ENCODE results near the gene TMEM107. TPM values are rescaled to one million over a fixed set of nuclear protein-coding genes. Genes with fewer than 3 reads are reported as not detected.

Gene TMEM107
- total RNA-seq (71.6 TPM), polyA plus RNA-seq (21.3 TPM)
- long read RNA-seq, donor 1, partial matches to known transcripts, result 0 of 2 reads
- long read RNA-seq, donor 1, other reads (novel, unspliced or antisense), result 0 of 2 reads
- long read RNA-seq, donor 2, result 0 reads
- long read RNA-seq, donor 3, transcript TMEM107-204 (5 exons, 747 nt), result major isoform, 8 of 17 reads
- long read RNA-seq, donor 3, transcript TMEM107-205 (2 exons, 1,210 nt), result minor isoform, 5 of 17 reads
- long read RNA-seq, donor 3, partial matches to known transcripts, result 0 of 17 reads
- long read RNA-seq, donor 3, other reads (novel, unspliced or antisense), result 0 of 17 reads
- long read RNA-seq, donor 4, result 0 reads
- long read RNA-seq, donor 5, transcript TMEM107-204 (5 exons, 747 nt), result major isoform, 10 of 18 reads
- long read RNA-seq, donor 5, partial matches to known transcripts, result 0 of 18 reads
- long read RNA-seq, donor 5, other reads (novel, unspliced or antisense), result 0 of 18 reads
- long read RNA-seq, donor 6, partial matches to known transcripts, result 0 of 4 reads
- long read RNA-seq, donor 6, other reads (novel, unspliced or antisense), result 0 of 4 reads
- long read RNA-seq, donor 7, partial matches to known transcripts, result 0 of 7 reads
- long read RNA-seq, donor 7, other reads (novel, unspliced or antisense), result 0 of 7 reads
- long read RNA-seq, donor 8, partial matches to known transcripts, result 0 of 3 reads
- long read RNA-seq, donor 8, other reads (novel, unspliced or antisense), result 0 of 3 reads
- long read RNA-seq, donor 9, transcript TMEM107-204 (5 exons, 747 nt), result major isoform, 7 of 9 reads
- long read RNA-seq, donor 9, partial matches to known transcripts, result 0 of 9 reads
- long read RNA-seq, donor 9, other reads (novel, unspliced or antisense), result 0 of 9 reads
- long read RNA-seq, donor 10, partial matches to known transcripts, result 0 of 8 reads
- long read RNA-seq, donor 10, other reads (novel, unspliced or antisense), result 0 of 8 reads

- peak in 5 of 9 donors; percentile 77 to 93 (median 88) for DNase-seq (ENCODE audit: low read depth in 6 of 9, low spot score in 9 of 9)
- Histone ChIP-seq H3K27me3 (ENCODE audit: control insufficient read depth in 2 of 2, insufficient read depth in 1 of 2, low read length in 1 of 2) (no peaks in the 10 kb centered on the region), H3K4me3 (ENCODE audit: low read length in 2 of 2) (peak within 1 kb of the TSS; percentile 53 to 82), H3K9me3 (ENCODE audit: control insufficient read depth in 2 of 2, insufficient read depth in 1 of 2, low read length in 1 of 2) (peaks cover 0 to 7% of the 10 kb centered on the region in 2 donors), H3K4me1 (ENCODE audit: control insufficient read depth in 2 of 2, insufficient read depth in 2 of 2, low read length in 2 of 2) (peaks cover 13 to 39% of the 10 kb centered on the region in 2 donors), H3K27ac (ENCODE audit: low read depth in 1 of 2, low read length in 1 of 2) (peak within 1 kb of the TSS; percentile 64 to 93), H3K36me3 (ENCODE audit: control insufficient read depth in 2 of 2, insufficient read depth in 2 of 2, low read length in 1 of 2) (no peaks in the 10 kb centered on the region)
- 4% methylated on average over 56 of the region's 56 CpGs for WGBS
Measured at GRCh38 chr17:8176197-8176940, at the start of gene TMEM107. TMEM107 (minus strand) TSS chr17:8176380; CDS start chr17:8176286, 94 bp downstream.

DNA sequence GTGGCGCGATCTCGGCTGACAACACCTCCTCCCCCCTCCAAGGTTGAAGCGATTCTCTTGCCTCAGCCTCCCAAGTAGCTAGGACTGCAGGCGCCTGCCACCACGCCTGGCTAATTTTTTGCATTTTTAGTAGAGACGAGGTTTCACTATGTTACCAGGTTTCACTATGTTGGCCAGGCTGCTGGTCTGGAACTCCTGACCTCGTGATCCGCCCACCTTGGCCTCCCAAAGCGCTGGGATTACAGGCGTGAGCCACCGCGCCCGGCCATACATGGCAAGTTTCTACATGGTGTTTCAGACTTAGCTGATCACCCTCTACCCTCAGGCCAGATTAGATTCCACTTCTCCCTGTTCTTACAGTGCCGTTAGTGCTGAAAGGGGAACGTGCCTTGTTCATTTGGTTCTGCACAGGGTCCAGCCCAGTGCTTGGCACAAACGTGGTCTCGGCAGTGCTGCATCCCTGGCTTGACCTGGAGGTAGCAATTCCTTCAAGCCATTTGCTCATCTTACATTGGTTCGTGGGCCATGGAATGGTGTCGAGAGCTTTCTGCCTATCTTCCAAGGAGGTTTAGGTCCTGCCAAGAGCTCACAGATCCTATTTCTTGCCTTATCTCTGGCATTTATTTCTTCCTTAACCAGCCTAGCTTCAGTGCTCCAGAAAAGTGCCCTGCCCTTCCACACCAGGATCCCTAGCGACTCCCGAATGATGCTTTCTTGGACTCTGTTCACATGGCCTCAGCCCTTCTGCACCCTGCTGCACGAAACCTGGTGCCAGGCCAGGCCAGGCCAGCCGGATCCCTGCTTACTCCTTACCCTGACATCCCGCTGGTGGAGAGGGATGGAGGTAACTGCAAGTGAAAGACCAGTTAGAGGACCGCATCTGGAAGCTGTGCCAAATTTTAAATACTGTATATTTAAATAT, 49.0 kb upstream of the TMEM107 start:
- Histone ChIP-seq H3K4me3 (ENCODE audit: low read length in 2 of 2) (no peak overlapping the region), H3K9me3 (ENCODE audit: control insufficient read depth in 2 of 2, insufficient read depth in 1 of 2, low read length in 1 of 2) (no peaks in the 10 kb centered on the region), H3K27me3 (ENCODE audit: control insufficient read depth in 2 of 2, insufficient read depth in 1 of 2, low read length in 1 of 2) (no peaks in the 10 kb centered on the region), H3K27ac (ENCODE audit: low read depth in 1 of 2, low read length in 1 of 2) (peak overlapping the region in 1 of 2 donors; percentile 58), H3K4me1 (ENCODE audit: control insufficient read depth in 2 of 2, insufficient read depth in 2 of 2, low read length in 2 of 2) (peaks cover 0 to 47% of the 10 kb centered on the region in 2 donors), H3K36me3 (ENCODE audit: control insufficient read depth in 2 of 2, insufficient read depth in 2 of 2, low read length in 1 of 2) (peaks cover 27 to 34% of the 10 kb centered on the region in 2 donors)
- DNase-seq (ENCODE audit: low read depth in 6 of 9, low spot score in 9 of 9), result no peak
- 97% methylated on average over 26 of the region's 26 CpGs for WGBS

GRCh38 chr17:8223356-8224126, 47.4 kb upstream of the TMEM107 start:
- 25% methylated on average over 27 of the region's 27 CpGs for WGBS
- Histone ChIP-seq H3K4me1 (ENCODE audit: control insufficient read depth in 2 of 2, insufficient read depth in 2 of 2, low read length in 2 of 2) (peaks cover 0 to 47% of the 10 kb centered on the region in 2 donors), H3K27ac (ENCODE audit: low read depth in 1 of 2, low read length in 1 of 2) (peak overlapping the region; percentile 96 to 98), H3K36me3 (ENCODE audit: control insufficient read depth in 2 of 2, insufficient read depth in 2 of 2, low read length in 1 of 2) (peaks cover 14 to 18% of the 10 kb centered on the region in 2 donors), H3K4me3 (ENCODE audit: low read length in 2 of 2) (peak overlapping the region; percentile 77), H3K9me3 (ENCODE audit: control insufficient read depth in 2 of 2, insufficient read depth in 1 of 2, low read length in 1 of 2) (no peaks in the 10 kb centered on the region), H3K27me3 (ENCODE audit: control insufficient read depth in 2 of 2, insufficient read depth in 1 of 2, low read length in 1 of 2) (no peaks in the 10 kb centered on the region)
- DNase-seq (ENCODE audit: low read depth in 6 of 9, low spot score in 9 of 9), result peak in 3 of 9 donors; percentile 33 to 67 (median 48)

DNA sequence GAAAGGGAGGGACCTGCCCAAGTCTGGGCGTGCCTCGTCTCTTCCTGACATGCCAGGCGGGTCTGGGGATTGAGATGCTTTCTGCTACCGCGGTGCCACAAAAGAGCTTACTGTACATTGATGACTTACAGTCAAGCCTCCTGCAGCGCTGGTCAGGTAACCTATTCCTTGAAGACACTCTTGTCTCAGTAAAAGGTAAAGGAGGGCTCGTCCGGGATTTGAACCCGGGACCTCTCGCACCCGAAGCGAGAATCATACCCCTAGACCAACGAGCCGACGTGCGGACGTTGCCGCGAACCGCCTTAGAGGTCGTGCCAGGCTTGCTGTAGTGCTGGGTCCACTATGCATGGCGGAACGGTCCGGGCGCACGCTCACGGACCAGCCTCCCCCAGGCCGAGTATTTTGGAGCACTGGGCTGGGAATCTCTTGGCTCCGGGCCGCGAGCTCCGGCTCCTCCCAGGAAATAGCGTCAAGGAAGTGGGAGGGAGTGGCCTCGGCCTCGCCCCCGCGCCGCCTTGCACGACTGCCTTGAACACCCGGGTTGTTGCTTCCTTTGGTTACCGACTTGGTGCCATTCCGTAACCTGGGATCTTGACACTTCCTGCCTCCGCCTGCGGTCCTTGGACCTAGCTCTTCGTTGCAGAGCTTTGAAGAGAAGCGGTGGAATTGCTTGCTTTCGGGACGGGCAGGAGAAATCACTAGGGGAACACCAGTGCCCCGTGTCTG, 46.6 kb upstream of the TMEM107 start:
- DNase-seq (ENCODE audit: low read depth in 6 of 9, low spot score in 9 of 9), result peak in 8 of 9 donors; percentile 74 to 93 (median 84)
- no peaks in the 10 kb centered on the region for H3K9me3 ChIP-seq (ENCODE audit: control insufficient read depth in 2 of 2, insufficient read depth in 1 of 2, low read length in 1 of 2)
- H3K36me3 ChIP-seq (ENCODE audit: control insufficient read depth in 2 of 2, insufficient read depth in 2 of 2, low read length in 1 of 2), result peaks cover 8 to 11% of the 10 kb centered on the region in 2 donors
- H3K4me1 ChIP-seq (ENCODE audit: control insufficient read depth in 2 of 2, insufficient read depth in 2 of 2, low read length in 2 of 2), result peaks cover 0 to 47% of the 10 kb centered on the region in 2 donors
- H3K27ac ChIP-seq (ENCODE audit: low read depth in 1 of 2, low read length in 1 of 2), result peak overlapping the region; percentile 96 to 98
- H3K4me3 ChIP-seq (ENCODE audit: low read length in 2 of 2), result peak overlapping the region; percentile 77
- no peaks in the 10 kb centered on the region for H3K27me3 ChIP-seq (ENCODE audit: control insufficient read depth in 2 of 2, insufficient read depth in 1 of 2, low read length in 1 of 2)
- WGBS, result under 1% methylated on average over 49 of the region's 49 CpGs

DNA sequence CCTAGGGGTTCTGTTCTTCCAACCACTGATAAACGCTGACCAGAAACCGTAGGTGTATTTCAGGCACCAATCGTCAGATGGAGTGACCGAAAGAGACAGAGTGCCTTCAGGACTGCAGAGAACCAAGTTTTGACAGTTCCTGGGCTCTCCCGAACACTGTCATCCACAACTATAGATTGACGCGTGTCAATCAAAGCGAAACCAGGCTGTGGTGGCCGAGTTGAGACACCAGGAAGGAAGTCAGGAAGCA, 46.1 kb upstream of the TMEM107 start:
- Histone ChIP-seq H3K27ac (ENCODE audit: low read depth in 1 of 2, low read length in 1 of 2) (peak overlapping the region; percentile 96 to 98), H3K4me3 (ENCODE audit: low read length in 2 of 2) (peak overlapping the region; percentile 77), H3K9me3 (ENCODE audit: control insufficient read depth in 2 of 2, insufficient read depth in 1 of 2, low read length in 1 of 2) (no peaks in the 10 kb centered on the region), H3K4me1 (ENCODE audit: control insufficient read depth in 2 of 2, insufficient read depth in 2 of 2, low read length in 2 of 2) (peaks cover 0 to 45% of the 10 kb centered on the region in 2 donors), H3K27me3 (ENCODE audit: control insufficient read depth in 2 of 2, insufficient read depth in 1 of 2, low read length in 1 of 2) (no peaks in the 10 kb centered on the region), H3K36me3 (ENCODE audit: control insufficient read depth in 2 of 2, insufficient read depth in 2 of 2, low read length in 1 of 2) (peaks cover 3 to 6% of the 10 kb centered on the region in 2 donors)
- WGBS, result under 1% methylated on average over 9 of the region's 9 CpGs
- peak in 2 of 9 donors; percentile 51 to 56 for DNase-seq (ENCODE audit: low read depth in 6 of 9, low spot score in 9 of 9)

DNA sequence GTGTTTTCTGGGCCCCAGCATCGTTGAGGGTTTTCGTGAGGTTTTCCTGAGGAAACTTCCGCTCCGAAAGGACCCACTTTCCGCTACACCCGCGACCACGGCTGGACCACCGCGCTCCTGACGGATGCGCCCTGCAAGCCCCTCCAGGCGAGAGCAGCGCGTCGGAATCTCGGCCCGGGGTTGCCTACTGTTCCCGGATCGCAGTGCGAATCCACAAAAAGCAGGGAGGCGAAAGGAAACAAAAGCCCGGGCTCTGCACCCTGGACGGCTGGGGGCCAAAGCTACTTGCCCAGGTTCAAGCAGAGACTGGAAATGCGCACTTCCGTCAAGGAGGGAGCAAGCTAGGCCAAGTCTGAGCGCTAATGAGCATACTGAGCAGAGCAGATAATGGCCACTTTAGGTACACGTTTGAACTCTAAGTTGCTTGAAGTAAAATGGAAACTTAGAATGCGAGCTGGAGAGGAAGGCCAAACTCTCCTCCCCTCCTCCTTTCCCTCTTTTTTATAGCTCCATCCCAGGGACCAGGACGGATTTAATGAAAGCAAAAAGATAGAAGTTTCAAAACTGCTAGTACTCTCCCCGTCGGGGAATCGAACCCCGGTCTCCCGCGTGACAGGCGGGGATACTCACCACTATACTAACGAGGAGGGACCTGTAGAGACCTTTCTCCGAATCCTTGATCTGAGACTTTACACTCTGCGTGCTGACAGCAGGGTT, 45.6 kb upstream of the TMEM107 start:
- no peaks in the 10 kb centered on the region for H3K27me3 ChIP-seq (ENCODE audit: control insufficient read depth in 2 of 2, insufficient read depth in 1 of 2, low read length in 1 of 2)
- peaks cover 2 to 3% of the 10 kb centered on the region in 2 donors for H3K36me3 ChIP-seq (ENCODE audit: control insufficient read depth in 2 of 2, insufficient read depth in 2 of 2, low read length in 1 of 2)
- peaks cover 0 to 40% of the 10 kb centered on the region in 2 donors for H3K4me1 ChIP-seq (ENCODE audit: control insufficient read depth in 2 of 2, insufficient read depth in 2 of 2, low read length in 2 of 2)
- H3K9me3 ChIP-seq (ENCODE audit: control insufficient read depth in 2 of 2, insufficient read depth in 1 of 2, low read length in 1 of 2), result no peaks in the 10 kb centered on the region
- peak overlapping the region; percentile 98 to 99 for H3K27ac ChIP-seq (ENCODE audit: low read depth in 1 of 2, low read length in 1 of 2)
- WGBS, result under 1% methylated on average over 40 of the region's 40 CpGs
- peak overlapping the region; percentile 77 for H3K4me3 ChIP-seq (ENCODE audit: low read length in 2 of 2)
- peak; percentile 72 to 97 (median 95) for DNase-seq (ENCODE audit: low read depth in 6 of 9, low spot score in 9 of 9)

All from thymus (tissue), 14 donors.